Measurements from ENCODE around the gene TIPRL. TPM values are rescaled to one million over a fixed set of nuclear protein-coding genes. Genes with fewer than 3 reads are reported as not detected.

TIPRL gene
- total and polyA plus RNA-seq, 9 of the 15 experiments (the other 6 are each of a cell fraction or from before 2014, with no cell fraction given) = 41.4 to 90.2 (median 69.9) TPM

Small RNA genes lying within 50 kb of the gene (small RNA-seq; reads per million reads assigned to genes)
- gene AL021397.1 = not detected

Other genes with a start within 250 kb of the TIPRL start
- 46.2 and 46.3 TPM in 2 replicates for gene DCAF6, start 242.3 kb upstream of the TIPRL start, total RNA-seq (2014; rRNA removed)
- gene DCAF6, start 242.3 kb upstream of the TIPRL start, total RNA-seq (2014; rRNA removed; fragmentation: Illumina TruSeq; extraction: Trizol) = 61.9 and 73.9 TPM in 2 replicates
- 56.4 and 57.8 TPM in 2 replicates for gene DCAF6, start 242.3 kb upstream of the TIPRL start, total RNA-seq (2015; rRNA removed; fragmentation: Illumina TruSeq; extraction: Trizol)
- 40.6 and 42.8 TPM in 2 replicates for gene DCAF6, start 242.3 kb upstream of the TIPRL start, total RNA-seq (2021)
- gene DCAF6, start 242.3 kb upstream of the TIPRL start, polyA plus RNA-seq (2011; rRNA removed) = 91.6 and 102 TPM in 2 replicates
- gene DCAF6, start 242.3 kb upstream of the TIPRL start, polyA plus RNA-seq (2014; fragmentation: Illumina TruSeq; extraction: Trizol) = 54.3 and 59.1 TPM in 2 replicates
- gene DCAF6, start 242.3 kb upstream of the TIPRL start, polyA plus RNA-seq (2014; fragmentation: Nextera tagmentation; extraction: Ambion mirVana) = 10 to 100 TPM; 19.1 to 24.5 TPM
- gene DCAF6, start 242.3 kb upstream of the TIPRL start, polyA plus RNA-seq (2014; rRNA removed) = 41.1 and 45.6 TPM in 2 replicates
- gene MPC2, start 241.9 kb upstream of the TIPRL start, total RNA-seq (2014; rRNA removed) = 102 and 122 TPM in 2 replicates
- 168 and 186 TPM in 2 replicates for gene MPC2, start 241.9 kb upstream of the TIPRL start, total RNA-seq (2014; rRNA removed; fragmentation: Illumina TruSeq; extraction: Trizol)
- 134 and 144 TPM in 2 replicates for gene MPC2, start 241.9 kb upstream of the TIPRL start, total RNA-seq (2015; rRNA removed; fragmentation: Illumina TruSeq; extraction: Trizol)
- 172 and 190 TPM in 2 replicates for gene MPC2, start 241.9 kb upstream of the TIPRL start, total RNA-seq (2021)
- 157 and 179 TPM in 2 replicates for gene MPC2, start 241.9 kb upstream of the TIPRL start, polyA plus RNA-seq (2011; rRNA removed)
- gene MPC2, start 241.9 kb upstream of the TIPRL start, polyA plus RNA-seq (2014; fragmentation: Illumina TruSeq; extraction: Trizol) = 131 and 138 TPM in 2 replicates
- 100 to 1,000 TPM in 1 of 2 experiments, 10 to 100 TPM in 1; 70.7 to 154 TPM for gene MPC2, start 241.9 kb upstream of the TIPRL start, polyA plus RNA-seq (2014; fragmentation: Nextera tagmentation; extraction: Ambion mirVana)
- 106 and 126 TPM in 2 replicates for gene MPC2, start 241.9 kb upstream of the TIPRL start, polyA plus RNA-seq (2014; rRNA removed)
- gene GPR161, start 42.0 kb upstream of the TIPRL start, total RNA-seq (2014; rRNA removed) = 0.45 and 1.1 TPM in 2 replicates
- 0.64 and 0.76 TPM in 2 replicates for gene GPR161, start 42.0 kb upstream of the TIPRL start, total RNA-seq (2014; rRNA removed; fragmentation: Illumina TruSeq; extraction: Trizol)
- gene GPR161, start 42.0 kb upstream of the TIPRL start, total RNA-seq (2015; rRNA removed; fragmentation: Illumina TruSeq; extraction: Trizol) = 0.68 and 1.0 TPM in 2 replicates
- 1.2 and 1.6 TPM in 2 replicates for gene GPR161, start 42.0 kb upstream of the TIPRL start, total RNA-seq (2021)
- gene GPR161, start 42.0 kb upstream of the TIPRL start, polyA plus RNA-seq (2011; rRNA removed) = 2.4 and 3.2 TPM in 2 replicates
- gene GPR161, start 42.0 kb upstream of the TIPRL start, polyA plus RNA-seq (2014; fragmentation: Illumina TruSeq; extraction: Trizol) = 0.95 and 1.3 TPM in 2 replicates
- gene GPR161, start 42.0 kb upstream of the TIPRL start, polyA plus RNA-seq (2014; fragmentation: Nextera tagmentation; extraction: Ambion mirVana) = under 1 TPM; 0.15 to 0.18 TPM
- gene GPR161, start 42.0 kb upstream of the TIPRL start, polyA plus RNA-seq (2014; rRNA removed) = 0.73 and 1.1 TPM in 2 replicates
- 20.5 and 21.6 TPM in 2 replicates for gene SFT2D2, start 47.0 kb downstream of the TIPRL start, total RNA-seq (2014; rRNA removed)
- gene SFT2D2, start 47.0 kb downstream of the TIPRL start, total RNA-seq (2014; rRNA removed; fragmentation: Illumina TruSeq; extraction: Trizol) = 28.7 and 34.2 TPM in 2 replicates
- gene SFT2D2, start 47.0 kb downstream of the TIPRL start, total RNA-seq (2015; rRNA removed; fragmentation: Illumina TruSeq; extraction: Trizol) = 28.1 and 28.4 TPM in 2 replicates
- 46.6 and 50.1 TPM in 2 replicates for gene SFT2D2, start 47.0 kb downstream of the TIPRL start, total RNA-seq (2021)
- gene SFT2D2, start 47.0 kb downstream of the TIPRL start, polyA plus RNA-seq (2011; rRNA removed) = 29.0 and 35.8 TPM in 2 replicates
- 9.2 and 10.7 TPM in 2 replicates for gene SFT2D2, start 47.0 kb downstream of the TIPRL start, polyA plus RNA-seq (2014; fragmentation: Illumina TruSeq; extraction: Trizol)
- 1 to 10 TPM; 3.4 to 6.1 TPM for gene SFT2D2, start 47.0 kb downstream of the TIPRL start, polyA plus RNA-seq (2014; fragmentation: Nextera tagmentation; extraction: Ambion mirVana)
- 14.8 and 15.7 TPM in 2 replicates for gene SFT2D2, start 47.0 kb downstream of the TIPRL start, polyA plus RNA-seq (2014; rRNA removed)
- 0.32 and 0.98 TPM in 2 replicates for gene TBX19, start 101.9 kb downstream of the TIPRL start, total RNA-seq (2014; rRNA removed)
- gene TBX19, start 101.9 kb downstream of the TIPRL start, total RNA-seq (2014; rRNA removed; fragmentation: Illumina TruSeq; extraction: Trizol) = 0.95 and 1.1 TPM in 2 replicates
- gene TBX19, start 101.9 kb downstream of the TIPRL start, total RNA-seq (2015; rRNA removed; fragmentation: Illumina TruSeq; extraction: Trizol) = 0.94 and 1.3 TPM in 2 replicates
- gene TBX19, start 101.9 kb downstream of the TIPRL start, total RNA-seq (2021) = 1.8 and 2.1 TPM in 2 replicates
- gene TBX19, start 101.9 kb downstream of the TIPRL start, polyA plus RNA-seq (2011; rRNA removed) = 3.1 and 3.4 TPM in 2 replicates
- gene TBX19, start 101.9 kb downstream of the TIPRL start, polyA plus RNA-seq (2014; fragmentation: Illumina TruSeq; extraction: Trizol) = 1.9 TPM in 2 replicates
- gene TBX19, start 101.9 kb downstream of the TIPRL start, polyA plus RNA-seq (2014; fragmentation: Nextera tagmentation; extraction: Ambion mirVana) = under 1 TPM; 0.42 to 0.52 TPM
- gene TBX19, start 101.9 kb downstream of the TIPRL start, polyA plus RNA-seq (2014; rRNA removed) = 2.4 and 2.8 TPM in 2 replicates